ENCODE measurements around the gene RBM47.
"Not testable (repeated sequence)": the region's sequence is repeated elsewhere in the genome, so short reads cannot be mapped to it uniquely, and the experiment has no call there.

The RBM47 gene

DNA sequence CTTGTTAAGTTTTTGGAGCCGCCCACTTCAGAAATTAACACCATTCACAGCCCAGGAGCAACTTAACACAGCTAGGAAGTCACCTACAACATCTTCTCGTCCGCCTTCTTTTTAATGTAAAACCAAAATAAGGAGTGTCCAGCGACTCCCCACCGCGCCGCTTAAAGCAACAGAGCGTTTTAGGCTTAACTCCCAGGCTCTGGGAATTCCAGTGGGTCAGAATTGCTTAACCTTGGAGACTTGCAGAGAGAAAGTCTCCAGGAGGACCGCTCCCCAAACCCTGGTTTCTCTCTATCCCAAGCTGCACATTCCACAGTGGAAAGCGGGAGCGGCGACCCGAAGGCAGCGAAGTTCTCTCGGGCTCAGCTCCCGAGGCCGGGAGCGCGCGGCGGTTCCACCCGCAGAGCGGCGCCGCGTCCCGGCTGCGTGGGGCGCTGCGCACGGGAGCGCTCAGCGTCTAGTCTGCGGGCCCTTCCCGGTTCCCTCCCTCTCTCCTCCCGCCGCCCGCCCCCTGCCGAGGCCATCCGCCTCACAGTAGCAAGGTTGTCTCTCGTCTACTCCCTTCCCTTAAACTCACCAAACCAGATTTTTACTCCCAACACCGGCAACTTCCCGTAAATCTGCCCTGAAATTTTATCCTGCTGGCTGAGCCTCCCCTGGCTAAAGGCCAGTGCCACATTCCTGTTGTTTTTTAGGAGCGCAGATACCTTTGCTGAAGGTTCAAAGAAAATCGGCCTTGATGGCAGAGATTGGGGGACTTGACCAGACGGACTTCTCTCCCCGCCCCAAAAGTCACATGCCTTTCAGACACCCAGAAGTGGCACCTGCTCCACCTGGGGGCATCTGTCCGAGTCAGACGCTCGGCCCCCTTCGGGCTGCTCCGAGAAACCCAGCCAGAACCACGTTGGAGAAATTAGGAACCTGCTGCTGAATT is at the start of gene RBM47:
TSS of gene RBM47 (minus strand) at position 464 of the 934 bp plus-strand sequence. CDS start 190,971 bp downstream, outside the sequence.
- no peak for FAIRE-seq

DNA sequence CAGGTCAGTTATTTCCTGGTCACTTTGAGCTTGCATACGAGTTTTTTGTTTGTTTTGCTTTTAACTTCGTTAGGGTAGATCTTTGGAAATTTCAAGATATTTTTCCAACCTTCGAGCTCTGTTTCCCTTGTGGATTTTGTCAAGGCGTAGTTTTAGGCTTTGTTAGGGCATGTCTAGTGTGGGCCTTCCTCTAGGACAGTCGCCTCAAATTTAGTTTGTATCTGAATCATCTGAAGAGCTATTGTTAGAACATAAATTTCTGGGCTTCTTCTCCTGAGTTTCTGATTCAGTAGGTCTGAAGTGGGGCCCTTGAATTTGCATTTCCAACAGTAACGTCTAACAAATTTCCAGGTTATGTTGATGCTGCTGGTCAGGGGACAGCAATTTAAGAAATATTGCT is 48.8 kb upstream of the RBM47 start:
- no peak for FAIRE-seq

DNA sequence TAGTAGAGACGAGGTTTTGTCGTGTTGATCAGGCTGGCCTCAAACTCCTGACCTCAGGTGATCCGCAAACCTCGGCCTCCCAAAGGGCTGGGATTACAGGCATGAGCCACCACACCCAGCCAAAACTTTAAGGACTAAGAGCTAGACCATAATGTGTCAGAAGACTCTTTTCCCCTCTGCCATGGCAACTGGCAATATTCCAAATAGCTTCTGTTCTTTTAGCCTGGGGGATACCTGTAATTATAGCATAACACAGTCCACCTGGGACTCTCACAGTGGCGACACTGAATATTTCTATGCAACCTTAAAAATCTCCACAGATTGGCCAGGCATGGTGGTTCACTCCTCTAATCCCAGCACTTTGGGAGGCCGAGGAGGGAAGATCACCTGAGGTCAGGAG is 45.5 kb upstream of the RBM47 start:
- FAIRE-seq, result no peak

DNA sequence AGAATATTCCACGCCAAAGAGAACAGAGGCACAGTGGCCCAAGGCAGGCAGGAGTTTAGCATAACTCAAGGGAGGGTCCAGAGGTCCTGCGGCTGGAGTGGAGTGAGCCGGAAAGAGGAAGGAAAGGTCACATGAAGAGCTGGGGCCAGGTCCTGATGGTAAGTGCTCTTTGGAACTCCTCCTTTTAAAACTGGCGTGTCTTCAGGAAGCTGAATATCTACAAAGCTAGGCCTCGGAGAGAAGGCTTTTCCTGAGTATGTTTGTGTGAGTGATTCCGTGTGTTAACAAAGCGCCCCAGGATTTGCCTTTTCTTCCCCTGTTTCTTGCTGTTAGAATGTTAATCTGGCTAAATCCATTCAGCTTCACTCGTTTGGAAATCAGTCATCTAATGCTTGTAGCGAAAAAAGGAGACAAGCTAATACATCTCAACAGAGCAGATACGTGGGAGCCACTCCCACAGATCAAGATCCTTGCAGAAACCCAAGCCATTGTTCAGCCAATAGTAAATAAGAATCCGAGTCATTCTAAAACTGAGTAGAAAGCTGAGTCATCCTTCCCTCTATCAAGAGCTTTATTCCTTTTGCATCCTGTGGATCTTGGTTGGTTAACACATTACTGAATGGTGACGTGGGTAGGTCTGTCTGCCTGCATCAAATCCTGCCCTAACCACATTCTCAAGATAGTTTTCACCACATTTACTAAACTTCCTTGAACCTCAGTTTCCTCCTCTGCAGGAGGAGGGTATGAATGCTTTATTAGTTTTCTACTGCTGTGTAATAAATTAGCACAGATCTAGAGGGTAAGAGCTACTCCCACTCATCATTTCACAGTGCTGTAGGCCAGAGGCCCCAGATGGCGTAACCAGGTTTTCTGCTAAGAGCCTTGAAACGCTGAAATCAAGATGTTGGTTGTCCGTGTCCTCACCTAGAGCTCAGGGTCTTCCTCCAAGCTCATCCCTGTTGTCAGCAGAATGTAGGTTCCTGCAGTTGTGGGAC is 43.2 kb upstream of the RBM47 start:
- FAIRE-seq, result no peak

DNA sequence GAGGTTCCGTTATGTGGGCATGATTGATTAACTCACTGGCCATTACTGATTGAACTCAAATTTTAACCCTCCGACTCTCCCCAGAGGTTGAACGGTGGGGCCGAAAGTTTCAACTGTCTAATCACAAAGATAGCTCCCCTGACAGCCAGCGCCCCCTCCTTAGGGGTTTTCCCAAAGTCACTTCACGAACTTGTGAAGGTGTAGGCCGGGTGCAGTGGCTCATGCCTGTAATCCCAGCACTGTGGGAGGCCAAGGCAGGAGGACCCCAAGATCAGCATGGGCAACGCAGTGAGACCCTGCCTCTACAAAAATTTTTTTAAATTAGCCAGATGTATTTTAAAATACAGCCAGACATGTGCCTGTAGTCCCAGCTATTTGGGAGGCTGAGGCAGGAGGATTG is 39.8 kb upstream of the RBM47 start:
- no peak for FAIRE-seq

DNA sequence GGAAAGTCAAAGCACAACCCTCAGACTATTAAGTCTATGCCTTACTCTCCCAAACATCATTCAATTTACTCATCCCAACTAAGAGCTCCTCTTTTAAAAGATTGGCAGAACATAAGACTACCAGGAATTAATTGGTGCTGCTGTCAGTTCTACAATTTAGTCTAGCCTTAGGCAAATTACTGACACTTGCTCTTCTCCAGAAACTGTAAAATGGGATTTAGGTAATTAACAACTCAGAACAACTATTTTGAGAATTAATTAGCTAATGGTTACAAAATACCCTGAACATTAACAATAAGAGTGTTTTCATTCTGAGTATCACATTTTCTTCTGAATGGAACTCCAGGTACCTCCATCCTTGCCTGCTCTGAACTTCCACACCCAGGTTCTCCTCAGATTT is 36.2 kb upstream of the RBM47 start:
- no peak for FAIRE-seq

DNA sequence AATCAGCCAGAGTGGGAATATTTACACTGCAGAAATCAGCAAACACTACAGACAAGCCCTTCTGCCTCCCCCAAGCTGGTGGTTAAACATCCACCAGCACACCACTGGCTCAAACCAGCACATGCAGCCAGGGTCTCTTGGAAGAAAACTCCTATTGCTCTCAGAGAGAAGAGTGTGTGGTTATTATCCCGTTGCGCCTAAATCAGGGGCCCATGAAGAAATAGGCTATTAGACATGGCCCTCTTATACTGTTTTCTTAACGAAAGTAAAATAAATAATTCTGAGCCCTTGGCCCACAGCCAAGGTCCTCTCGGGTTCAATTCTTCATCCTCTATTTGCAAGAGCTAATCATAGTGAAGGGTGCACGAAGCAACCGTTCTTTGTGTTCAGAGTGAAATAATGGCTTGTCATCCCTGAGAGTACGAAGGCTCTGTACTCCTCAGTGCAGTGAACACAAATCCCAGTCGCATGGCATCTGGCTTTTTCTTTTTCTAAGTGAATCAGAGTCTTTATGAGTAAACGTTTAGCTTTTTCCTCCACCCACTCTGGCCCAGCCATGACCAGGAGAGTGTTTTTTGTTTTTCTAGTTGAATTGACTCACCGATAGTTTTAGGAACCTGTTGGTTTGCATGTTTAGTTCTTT is 33.4 kb upstream of the RBM47 start:
- no peak for FAIRE-seq

DNA sequence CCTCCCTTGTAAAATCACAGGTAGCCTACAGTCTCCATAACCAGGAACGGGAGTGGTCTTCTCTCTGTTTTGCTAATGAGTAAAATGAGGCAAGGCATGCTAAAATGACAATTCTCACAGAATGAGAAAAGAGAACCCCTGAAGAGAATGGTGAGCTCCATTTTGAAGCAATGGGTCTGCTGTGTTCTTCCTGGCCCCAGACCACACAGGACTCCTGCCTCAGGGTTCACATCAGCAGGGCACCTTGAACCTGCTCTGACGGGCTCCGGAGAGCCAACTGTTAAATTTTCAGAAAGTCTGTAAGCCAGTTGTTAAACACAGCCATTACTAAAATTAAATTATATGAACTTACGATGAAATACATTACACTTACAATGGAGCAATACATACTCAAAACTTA is 32.1 kb upstream of the RBM47 start:
- no peak for FAIRE-seq

DNA sequence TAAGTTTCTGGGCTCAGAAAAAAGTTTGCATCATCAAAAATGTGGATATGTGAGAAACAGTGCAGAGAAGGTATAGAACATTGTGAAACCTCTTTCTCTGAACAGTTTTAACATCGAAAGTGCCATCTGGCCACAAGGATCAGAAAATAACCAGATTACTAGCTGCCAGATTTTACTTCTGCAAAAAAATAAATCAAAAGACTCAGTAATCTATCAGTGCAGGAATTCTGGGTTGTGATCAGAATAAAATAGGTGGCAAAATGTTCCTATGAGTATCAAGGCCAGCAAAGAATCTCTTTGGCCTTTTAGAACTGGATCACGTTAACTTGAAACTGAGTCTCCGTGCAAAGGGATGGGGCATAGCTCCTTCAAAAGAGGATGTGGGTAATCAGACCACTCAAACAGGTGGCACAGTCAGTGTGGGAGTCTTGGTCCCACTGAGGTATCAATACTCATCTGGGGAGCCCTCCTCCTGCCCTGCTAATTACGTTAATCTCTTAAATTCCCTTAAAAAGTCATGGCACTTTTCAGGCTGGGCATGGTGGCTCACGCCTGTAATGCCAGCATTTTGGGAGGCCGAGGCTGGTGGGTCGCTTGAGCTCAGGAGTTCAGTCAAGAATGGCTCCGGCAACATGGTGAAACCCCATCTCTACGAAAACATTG is 26.7 kb upstream of the RBM47 start:
- FAIRE-seq, result no peak

DNA sequence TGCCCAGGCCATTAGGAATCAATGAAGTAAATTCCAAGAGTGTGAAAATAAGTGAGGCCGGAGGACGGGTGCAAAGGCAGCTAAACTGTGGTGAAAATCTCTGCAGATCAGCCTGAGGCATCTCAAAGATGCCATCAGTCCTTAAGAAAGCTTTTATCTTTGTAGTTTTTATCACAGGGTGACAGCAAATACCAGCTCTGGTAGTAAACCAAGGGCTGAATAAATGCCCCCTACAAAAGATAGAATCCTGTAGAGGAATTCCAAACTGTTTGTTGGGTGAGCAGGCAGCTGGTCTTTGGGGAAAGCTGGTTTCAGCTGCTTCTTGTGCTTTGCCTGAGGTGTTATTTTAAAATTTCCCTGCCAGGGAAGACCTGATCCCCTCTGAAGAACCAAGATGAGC is 21.6 kb upstream of the RBM47 start:
- no peak for FAIRE-seq

DNA sequence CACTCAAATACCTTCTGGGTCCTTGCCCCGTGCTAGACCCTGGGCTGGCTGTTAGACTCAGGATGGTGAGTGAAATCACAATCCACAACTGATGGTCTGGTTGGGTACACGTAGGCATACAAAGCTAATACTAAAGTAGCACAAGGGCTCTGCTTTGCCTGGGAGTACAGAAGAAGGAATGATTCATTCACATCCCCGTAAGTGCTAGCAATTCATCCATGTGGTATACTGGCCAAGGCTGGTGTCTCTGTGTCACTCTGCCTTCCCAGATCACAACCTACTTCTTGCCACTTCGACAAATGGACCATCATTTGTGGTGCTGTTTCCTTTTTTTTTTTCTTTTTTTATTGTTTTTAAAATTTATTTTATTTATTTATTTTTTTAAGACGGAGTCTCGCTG is 19.7 kb upstream of the RBM47 start:
- FAIRE-seq, result no peak

DNA sequence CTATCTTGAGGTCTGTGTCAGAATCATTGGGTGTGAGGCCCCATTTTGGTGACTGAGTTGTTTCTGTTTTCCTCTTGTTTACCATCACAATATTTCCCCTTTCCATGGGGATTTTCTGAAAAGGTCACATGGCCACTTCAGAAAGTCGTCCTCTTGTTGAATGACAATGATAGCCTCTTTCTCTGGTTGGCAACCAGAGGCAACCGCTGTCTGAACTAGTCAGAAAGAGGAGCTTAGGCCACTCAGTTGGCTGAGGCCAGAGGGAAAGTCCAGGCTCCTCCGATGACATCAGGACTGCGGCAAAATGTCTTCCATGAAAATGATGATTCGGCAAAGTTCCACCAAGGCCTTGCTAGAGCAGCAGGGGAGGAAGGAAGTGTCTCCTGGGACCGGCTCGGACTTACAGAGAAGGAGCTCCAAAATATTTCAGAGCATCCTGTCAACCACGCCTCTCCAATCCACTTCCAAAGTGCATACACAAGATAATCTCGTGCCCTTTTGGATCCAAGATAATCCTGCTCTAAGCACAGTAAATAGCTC is 19.1 kb upstream of the RBM47 start:
- no peak for FAIRE-seq

DNA sequence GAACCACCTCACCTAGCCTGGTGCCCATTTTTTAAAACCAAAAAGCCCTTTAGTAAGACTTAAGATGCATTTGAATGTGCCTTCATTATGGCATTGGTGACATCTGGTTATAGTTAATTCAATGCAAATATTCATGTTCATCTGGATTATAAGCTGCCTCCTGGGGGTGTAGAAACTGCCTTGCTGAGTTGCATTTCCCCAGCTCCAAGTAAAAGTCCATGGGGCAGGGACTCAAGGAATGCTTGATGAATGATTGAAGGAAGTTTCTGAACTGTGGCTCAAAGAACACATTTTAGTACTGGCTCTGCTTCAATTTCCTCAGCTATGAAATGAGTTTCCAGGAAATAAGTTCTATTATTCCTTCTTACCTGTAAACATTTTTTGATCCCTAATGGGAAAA is 18.5 kb upstream of the RBM47 start:
- no peak for FAIRE-seq

DNA sequence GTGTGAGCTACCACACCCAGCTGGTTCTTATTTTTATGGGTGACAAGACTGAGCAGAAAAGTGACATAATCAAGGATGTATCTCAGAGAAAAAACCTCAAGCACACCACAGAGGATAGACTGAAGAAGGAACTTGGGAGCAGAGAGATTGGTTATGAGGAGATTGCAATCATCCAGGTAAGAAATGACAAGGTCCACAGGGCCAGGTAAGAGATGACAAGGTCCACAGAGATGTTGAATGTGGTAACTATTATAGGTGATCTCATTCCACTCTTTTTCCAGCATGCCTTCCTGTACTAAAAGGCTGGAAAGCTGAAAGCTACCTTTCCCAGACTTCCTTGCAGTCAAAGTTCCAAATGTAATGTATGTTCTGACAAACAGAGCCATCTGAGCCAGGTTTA is 15.9 kb upstream of the RBM47 start:
- FAIRE-seq, result no peak

DNA sequence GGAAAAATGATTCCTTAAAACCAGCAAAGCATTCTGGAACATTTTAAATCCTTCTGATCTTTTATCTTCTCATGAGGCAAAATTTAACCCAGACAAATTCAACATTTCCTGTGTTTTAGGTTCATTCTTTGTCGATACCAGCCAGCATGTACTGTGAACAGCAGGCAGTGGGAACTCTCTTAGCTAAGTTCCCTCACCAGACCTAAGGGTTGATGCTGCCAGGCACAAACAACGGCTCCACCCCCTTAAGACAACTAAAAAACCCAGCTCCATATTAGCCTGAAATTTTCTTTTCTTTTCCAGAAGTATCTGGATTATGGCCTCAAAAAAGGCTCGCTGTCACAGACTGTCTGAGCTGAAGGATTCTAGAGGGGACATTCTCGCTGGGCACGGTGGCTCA is 2.4 kb upstream of the RBM47 start:
- FAIRE-seq, result no peak

DNA sequence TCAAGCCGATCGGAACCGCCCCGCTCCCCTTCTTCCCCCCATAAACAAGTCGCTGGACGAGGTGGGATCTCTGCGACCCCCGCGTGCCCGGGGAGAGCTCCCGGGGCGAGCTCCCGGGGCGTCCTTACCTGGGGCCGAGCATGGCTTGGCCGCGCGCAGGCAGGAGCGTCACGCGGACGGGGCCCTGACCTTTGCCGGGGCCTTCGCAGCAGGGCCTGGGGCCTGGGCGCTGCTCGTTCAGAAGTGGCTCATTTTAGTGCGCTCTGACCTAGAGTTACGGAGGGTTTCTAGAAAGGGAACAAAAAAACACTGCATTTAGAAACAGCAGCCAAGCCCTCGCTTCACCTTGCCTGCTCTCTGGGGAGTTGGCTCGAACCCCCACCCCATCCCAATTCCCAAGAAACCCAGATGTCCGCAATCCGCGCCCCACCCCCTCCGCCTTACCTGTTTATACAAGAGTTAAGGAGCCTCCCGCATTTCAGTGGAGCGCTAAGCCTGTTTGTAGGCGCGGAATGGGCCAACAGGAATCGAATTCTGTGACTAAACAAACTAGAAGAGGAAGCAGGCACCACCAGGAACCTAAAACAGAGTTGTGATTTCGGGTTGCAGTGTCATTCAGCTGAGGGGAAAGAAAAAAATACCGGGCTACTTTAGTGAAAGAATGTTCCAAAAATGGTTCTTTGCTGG is 814 bp upstream of the RBM47 start:
- FAIRE-seq, result no peak

DNA sequence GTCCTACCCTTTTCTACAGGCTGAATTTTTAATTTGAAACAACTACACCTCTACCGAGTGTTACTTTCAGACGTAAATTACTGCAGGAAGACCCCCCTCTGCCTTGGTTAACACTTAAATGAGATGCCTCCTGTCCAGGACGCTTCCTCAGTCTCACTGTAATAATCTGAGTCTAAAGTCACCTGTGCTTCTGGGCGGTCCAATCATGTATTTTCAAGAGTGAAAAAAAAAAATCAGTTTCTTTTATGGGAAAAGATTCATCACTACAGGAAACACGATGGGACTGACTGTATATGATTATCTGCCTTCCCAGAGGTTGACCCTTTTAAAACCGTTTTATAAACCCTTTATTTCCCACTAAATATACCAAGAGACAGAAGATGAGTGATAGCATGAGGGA is 776 bp downstream of the RBM47 start:
- no peak for FAIRE-seq

DNA sequence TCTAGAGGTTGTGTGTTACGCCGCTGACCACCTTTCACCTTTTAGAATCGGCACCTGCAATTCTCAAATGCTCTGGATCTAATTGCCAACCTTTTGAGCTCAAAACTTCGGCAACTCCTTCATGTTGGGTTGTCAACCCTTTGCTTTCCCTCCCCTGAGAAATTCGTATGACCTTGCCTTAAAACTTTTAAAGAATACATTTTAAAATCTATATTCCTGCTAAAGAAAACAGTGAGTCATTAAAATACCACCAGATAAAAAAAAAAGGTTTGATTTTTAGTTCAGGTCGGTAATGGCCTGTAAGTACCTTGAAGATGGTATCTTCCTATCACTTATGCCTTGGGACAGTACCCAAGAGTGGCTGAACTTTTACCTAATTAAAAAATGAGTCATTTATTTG is 1.3 kb downstream of the RBM47 start:
- FAIRE-seq, result not testable (repeated sequence)

DNA sequence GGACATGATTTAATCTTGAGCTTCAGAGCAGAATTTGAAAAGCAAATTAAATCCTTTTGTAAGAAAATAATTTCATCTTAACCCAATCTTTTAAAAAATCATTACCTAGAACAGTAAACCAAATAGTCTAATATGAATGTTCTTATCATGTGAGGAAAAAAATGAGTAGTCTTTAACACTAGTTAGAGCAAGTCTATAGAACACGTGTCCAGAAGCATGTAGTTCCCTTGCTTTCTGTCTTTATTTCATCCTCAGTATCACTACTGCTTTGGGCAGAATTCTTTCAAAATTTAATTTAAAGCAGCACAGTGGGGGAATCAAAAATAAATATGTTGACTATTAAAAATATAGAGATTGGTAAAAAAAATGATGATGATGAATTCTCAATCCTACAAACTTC is 2.1 kb downstream of the RBM47 start:
- no peak for FAIRE-seq

DNA sequence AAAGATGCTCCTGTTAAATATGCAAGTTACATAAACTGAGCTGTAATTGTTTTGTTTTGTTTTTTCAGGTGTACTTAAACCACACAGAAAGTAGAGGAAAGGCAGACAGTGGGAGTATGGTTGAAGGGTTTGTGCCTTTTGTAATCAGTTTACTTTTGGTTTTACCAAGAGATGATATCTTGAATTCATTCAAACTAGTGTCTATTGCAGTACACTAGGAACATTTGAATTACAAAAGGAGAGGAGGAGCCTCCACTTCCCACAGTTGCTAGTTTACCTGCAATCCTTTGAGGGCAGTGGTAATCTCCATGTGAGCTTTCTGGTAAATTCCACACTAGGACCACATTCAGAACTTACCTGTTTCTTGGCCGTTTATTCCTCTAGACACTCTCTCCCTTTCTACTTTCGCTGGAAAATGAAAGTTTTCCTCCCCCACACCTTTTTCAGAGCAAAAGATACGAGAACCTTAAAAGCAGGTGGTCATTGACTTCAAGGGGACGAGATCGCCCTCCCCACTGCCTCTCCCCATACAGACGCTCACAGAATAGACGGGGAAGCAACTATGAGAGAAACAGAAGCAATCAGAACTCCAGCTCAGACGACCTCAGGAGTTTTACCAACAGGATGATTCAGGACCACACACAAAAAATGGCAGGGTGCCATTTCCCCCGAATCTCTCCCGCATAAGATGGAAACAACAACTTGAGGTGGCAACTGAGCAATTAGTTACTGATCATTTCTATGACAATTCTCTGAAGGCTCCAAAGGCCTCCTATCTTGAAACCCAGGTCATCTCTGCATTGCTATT is 3.3 kb downstream of the RBM47 start:
- FAIRE-seq, result no peak

DNA sequence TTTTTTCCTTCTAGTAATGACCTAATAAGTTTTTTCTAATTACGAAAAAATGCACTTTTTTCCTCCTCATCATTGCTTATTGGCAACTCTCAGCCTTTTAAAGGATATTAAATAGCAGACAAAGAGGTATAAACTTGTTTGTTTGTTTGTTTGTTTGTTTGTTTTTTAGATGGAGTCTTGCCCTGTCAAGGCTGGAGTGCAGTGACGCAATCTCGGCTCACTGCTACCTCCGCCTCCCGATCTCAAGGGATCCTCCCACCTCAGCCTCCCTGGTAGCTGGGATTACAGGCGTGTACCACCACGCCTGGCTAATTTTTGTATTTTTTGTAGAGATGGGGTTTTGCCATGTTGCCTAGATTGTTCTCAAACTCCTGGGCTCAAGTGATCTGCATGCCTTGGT is 6.0 kb downstream of the RBM47 start:
- no peak for FAIRE-seq

Measured in endometrium (tissue), 2 donors.